Fibroblast of lung (primary cell): Measurements from ENCODE around the gene NHLRC2. TPM values are rescaled to one million over a fixed set of nuclear protein-coding genes. Genes with fewer than 3 reads are reported as not detected.

ENCODE experiments used
- DNase-seq, 2 donors: peaks; one replicate each; pipeline versions ENCODE4 v3.0.0 to v3.0.0-alpha.2; 2010; ENCODE audit warnings: low read depth in 2 of 2
- H2AFZ ChIP-seq: 2 replicates; pipeline ENCODE4 v1.5.1; 2012; ENCODE audit warnings: low read length, control low read depth, inconsistent platforms
- H3K27ac ChIP-seq: 2 replicates; pipeline ENCODE4 v1.5.1; 2011; ENCODE audit warnings: low read length, control low read depth; ENCODE audit not compliant: insufficient read depth
- H3K27me3 ChIP-seq: 2 replicates; pipeline ENCODE4 v1.5.1; 2011; ENCODE audit warnings: mild to moderate bottlenecking, low read length; ENCODE audit not compliant: control insufficient read depth, insufficient read depth
- H3K36me3 ChIP-seq: 2 replicates; pipeline ENCODE4 v1.5.1; 2011; ENCODE audit warnings: low read length; ENCODE audit not compliant: control insufficient read depth, insufficient read depth
- H3K4me1 ChIP-seq: 2 replicates; pipeline ENCODE4 v1.5.1; 2011; ENCODE audit warnings: low read length; ENCODE audit not compliant: control insufficient read depth, insufficient read depth; ENCODE audit errors: extremely low read depth
- H3K4me2 ChIP-seq: 2 replicates; pipeline ENCODE4 v1.5.1; 2011; ENCODE audit warnings: low read length, control low read depth; ENCODE audit not compliant: insufficient read depth; ENCODE audit errors: extremely low read depth
- H3K4me3 ChIP-seq, 4 experiments: fragments of 200-600 bp in 1 of 4; sonication (generic) in 1 of 4; replicated peaks in 1 of 4; 2 replicates each; pipeline ENCODE4 v1.5.1; 2011 to 2016; ENCODE audit warnings: low read length in 4 of 4, low read depth in 3 of 4, mild to moderate bottlenecking in 3 of 4, control low read depth in 2 of 4, inconsistent platforms in 1 of 4, mixed read lengths in 1 of 4; ENCODE audit not compliant: insufficient read depth in 1 of 4; ENCODE audit errors: control extremely low read depth in 1 of 4
- H3K79me2 ChIP-seq: 2 replicates; pipeline ENCODE4 v1.5.1; 2012; ENCODE audit warnings: mild to moderate bottlenecking, low read length, inconsistent platforms; ENCODE audit not compliant: control insufficient read depth, insufficient read depth
- H3K9ac ChIP-seq: 2 replicates; pipeline ENCODE4 v1.5.1; 2011; ENCODE audit warnings: mild to moderate bottlenecking, low read length, control low read depth; ENCODE audit not compliant: insufficient read depth
- H3K9me3 ChIP-seq: 2 replicates; pipeline ENCODE4 v1.5.1; 2012; ENCODE audit warnings: low read depth, low read length; ENCODE audit not compliant: control insufficient read depth, insufficient read depth
- H4K20me1 ChIP-seq: 2 replicates; pipeline ENCODE4 v1.5.1; 2011; ENCODE audit warnings: low read length; ENCODE audit not compliant: control insufficient read depth, insufficient read depth; ENCODE audit errors: extremely low read depth
- EZH2 ChIP-seq: IDR thresholded peaks from 2 replicates; pipeline ENCODE4 v1.5.1; 2012; ENCODE audit warnings: low read length, control low read depth, mild to moderate bottlenecking; ENCODE audit errors: missing control alignments
- polyA plus RNA-seq, 2 donors: library from polyadenylated mRNA; depleted of rRNA in 1 of 2; stranded (reverse) in 1 of 2; unstranded in 1 of 2; fragments of >200 nt; gene quantifications; 2 replicates each; pipeline ENCODE4 v1.2.1, GENCODE V29; 2011 to 2012; ENCODE audit warnings: missing spikeins in 1 of 2
- total RNA-seq: library from RNA; depleted of rRNA; stranded (reverse); fragments of >200 nt; gene quantifications from 2 replicates; pipeline ENCODE4 v1.2.1, GENCODE V29; 2014
- TF ChIP-seq, protein P1 (sequence below), 2 donors: IDR thresholded peaks in 1 of 2; conservative IDR thresholded peaks in 1 of 2; 1 replicate in 1 of 2; 2 replicates in 1 of 2; pipeline ENCODE4 v1.5.1; 2011 to 2012; ENCODE audit warnings: low read length in 2 of 2, control low read depth in 1 of 2, inconsistent platforms in 1 of 2, low read depth in 1 of 2, mild to moderate bottlenecking in 1 of 2

The NHLRC2 gene
- total and polyA plus RNA-seq, 2 donors (not counting 1 experiment from before 2014, with no cell fraction given) = 10.1 to 11.9 TPM

DNA sequence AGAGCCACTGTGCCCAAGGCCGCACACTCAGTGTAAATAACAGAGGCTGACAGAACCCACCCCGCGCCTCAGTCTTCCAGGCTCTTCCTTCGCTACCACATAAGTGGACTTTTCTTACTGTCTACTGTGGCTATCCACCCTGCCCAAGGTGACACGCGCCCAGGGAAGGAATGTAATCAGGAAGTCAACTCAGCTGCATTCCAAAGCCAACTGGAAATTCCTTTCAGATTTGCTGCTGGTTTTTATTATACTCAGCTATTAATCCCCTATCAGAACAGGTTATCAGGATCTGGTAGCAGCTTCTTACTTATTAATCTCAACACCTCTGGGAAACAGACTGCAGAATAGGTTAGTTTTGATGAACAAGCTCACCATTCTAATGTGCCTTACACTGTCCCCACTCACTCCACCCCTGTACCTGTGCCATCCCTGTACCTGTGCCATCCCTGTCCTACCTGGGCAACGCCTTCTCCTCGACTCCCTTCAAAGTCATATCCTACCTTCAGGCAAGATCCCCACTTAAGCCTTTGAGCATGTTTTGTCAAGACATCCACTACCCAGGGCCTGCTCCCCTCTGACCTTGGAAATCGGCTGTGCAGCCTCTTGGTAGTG, 90.7 kb downstream of the NHLRC2 start:
- peak overlapping the region; percentile 17 for H3K4me2 ChIP-seq

DNA sequence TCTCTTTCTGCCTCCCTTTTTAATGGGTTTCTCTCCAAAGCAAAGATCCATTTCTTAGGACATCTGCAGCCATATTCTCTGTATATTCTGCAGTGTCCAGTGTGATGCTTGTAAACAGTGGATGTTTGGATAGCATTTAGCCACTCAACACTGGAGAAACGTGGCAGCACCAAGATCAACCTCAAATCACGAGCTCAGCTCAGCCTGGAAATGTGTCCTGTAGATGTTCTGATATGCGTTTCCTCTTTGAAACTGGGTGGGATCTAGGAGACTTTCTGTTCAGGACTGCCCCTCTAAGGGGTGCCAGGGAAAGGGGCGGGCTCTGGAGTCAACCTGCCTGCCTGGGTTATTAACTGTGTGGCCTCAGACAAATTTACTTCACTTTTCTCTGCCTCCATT, 91.2 kb downstream of the NHLRC2 start:
- TF ChIP-seq, protein P1, sequence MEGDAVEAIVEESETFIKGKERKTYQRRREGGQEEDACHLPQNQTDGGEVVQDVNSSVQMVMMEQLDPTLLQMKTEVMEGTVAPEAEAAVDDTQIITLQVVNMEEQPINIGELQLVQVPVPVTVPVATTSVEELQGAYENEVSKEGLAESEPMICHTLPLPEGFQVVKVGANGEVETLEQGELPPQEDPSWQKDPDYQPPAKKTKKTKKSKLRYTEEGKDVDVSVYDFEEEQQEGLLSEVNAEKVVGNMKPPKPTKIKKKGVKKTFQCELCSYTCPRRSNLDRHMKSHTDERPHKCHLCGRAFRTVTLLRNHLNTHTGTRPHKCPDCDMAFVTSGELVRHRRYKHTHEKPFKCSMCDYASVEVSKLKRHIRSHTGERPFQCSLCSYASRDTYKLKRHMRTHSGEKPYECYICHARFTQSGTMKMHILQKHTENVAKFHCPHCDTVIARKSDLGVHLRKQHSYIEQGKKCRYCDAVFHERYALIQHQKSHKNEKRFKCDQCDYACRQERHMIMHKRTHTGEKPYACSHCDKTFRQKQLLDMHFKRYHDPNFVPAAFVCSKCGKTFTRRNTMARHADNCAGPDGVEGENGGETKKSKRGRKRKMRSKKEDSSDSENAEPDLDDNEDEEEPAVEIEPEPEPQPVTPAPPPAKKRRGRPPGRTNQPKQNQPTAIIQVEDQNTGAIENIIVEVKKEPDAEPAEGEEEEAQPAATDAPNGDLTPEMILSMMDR (conservative IDR thresholded peaks at IDR 0.05 in 1 of 2, IDR thresholded peaks at IDR 0.05 in 1 of 2; ENCODE audit: low read depth in 1 of 2, low read length in 2 of 2) = no peak
- TF ChIP-seq EZH2 = no peak
- H3K79me2 ChIP-seq = no peaks in the 10 kb centered on the region
- no peaks in the 10 kb centered on the region for H3K27me3 ChIP-seq
- H3K4me1 ChIP-seq = no peaks in the 10 kb centered on the region
- H3K4me2 ChIP-seq = no peak overlapping the region
- H3K36me3 ChIP-seq = no peaks in the 10 kb centered on the region
- no peaks in the 10 kb centered on the region for H3K9me3 ChIP-seq
- no peak overlapping the region for H3K9ac ChIP-seq
- no peak for DNase-seq
- no peak overlapping the region for H3K27ac ChIP-seq
- no peak overlapping the region for H2AFZ ChIP-seq
- no peak overlapping the region for H3K4me3 ChIP-seq
- H4K20me1 ChIP-seq = no peaks in the 10 kb centered on the region

More for the DNA sequence above, 90.7 kb downstream of the NHLRC2 start:
- no peaks in the 10 kb centered on the region for H3K9me3 ChIP-seq
- DNase-seq = peak; percentile 48 to 80
- no peaks in the 10 kb centered on the region for H4K20me1 ChIP-seq
- H3K79me2 ChIP-seq = no peaks in the 10 kb centered on the region
- TF ChIP-seq EZH2 = no peak
- TF ChIP-seq, protein P1 (conservative IDR thresholded peaks at IDR 0.05 in 1 of 2, IDR thresholded peaks at IDR 0.05 in 1 of 2; ENCODE audit: low read depth in 1 of 2, low read length in 2 of 2) = no peak
- H2AFZ ChIP-seq = no peak overlapping the region
- H3K27me3 ChIP-seq = no peaks in the 10 kb centered on the region
- H3K9ac ChIP-seq = no peak overlapping the region
- no peaks in the 10 kb centered on the region for H3K4me1 ChIP-seq
- no peaks in the 10 kb centered on the region for H3K36me3 ChIP-seq
- no peak overlapping the region for H3K4me3 ChIP-seq
- H3K27ac ChIP-seq = no peak overlapping the region

DNA sequence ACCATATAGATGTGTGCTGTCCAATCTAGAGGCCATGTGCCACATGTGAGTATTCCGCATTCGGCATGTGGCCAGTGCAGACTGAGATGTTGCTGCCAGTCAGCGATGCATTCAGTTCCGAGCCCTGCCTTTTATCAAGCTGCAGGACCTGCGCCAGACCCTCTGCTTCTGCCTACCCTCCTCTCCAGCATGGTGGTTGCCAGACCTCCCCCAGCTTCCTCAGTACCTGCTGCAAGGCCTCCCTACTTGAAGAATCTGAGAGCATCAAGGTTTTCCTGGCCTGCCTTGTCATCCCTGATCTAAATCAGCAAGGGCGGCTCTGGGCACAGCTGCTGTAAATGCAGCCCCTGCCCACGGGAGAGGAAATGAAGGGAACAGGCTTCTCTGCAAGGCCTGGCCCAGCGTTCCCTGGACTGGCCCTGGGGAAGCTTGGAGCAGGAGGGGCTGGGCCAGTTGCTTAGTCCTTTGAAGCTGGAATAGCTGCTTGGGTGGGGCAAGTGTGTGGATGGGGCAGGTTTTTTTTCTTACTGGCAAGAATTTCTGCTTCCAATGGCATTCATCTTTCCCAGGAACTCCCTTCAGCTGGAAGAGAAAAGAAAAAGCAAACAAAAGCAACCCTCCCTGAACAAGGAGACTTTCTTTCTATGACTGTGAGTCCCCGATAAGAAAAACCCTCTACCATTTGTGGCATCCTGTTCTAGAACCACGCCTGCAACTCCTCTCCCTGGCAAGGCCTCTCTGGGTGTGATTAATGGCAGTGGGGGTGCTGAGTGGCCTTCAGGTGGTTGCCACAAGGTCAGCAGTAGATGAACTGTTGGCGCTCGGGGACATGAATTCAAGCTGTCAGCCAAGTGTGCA, 93.0 kb downstream of the NHLRC2 start:
- Histone ChIP-seq H3K4me2 (no peak overlapping the region), H4K20me1 (no peaks in the 10 kb centered on the region), H3K79me2 (no peaks in the 10 kb centered on the region), H2AFZ (no peak overlapping the region), H3K4me3 (no peak overlapping the region), H3K27ac (no peak overlapping the region), H3K9me3 (no peaks in the 10 kb centered on the region), H3K27me3 (no peaks in the 10 kb centered on the region), H3K9ac (no peak overlapping the region), H3K4me1 (no peaks in the 10 kb centered on the region), H3K36me3 (no peaks in the 10 kb centered on the region)
- peak; percentile 24 to 43 for DNase-seq
- TF ChIP-seq, protein P1 (conservative IDR thresholded peaks at IDR 0.05 in 1 of 2, IDR thresholded peaks at IDR 0.05 in 1 of 2; ENCODE audit: low read depth in 1 of 2, low read length in 2 of 2) = no peak
- no peak for TF ChIP-seq EZH2
